Stimulated activated CD8-positive, alpha-beta memory T cell treated with anti-CD3 and anti-CD28 coated beads, Interleukin-4, amount 100 ng/mL, for 4 hours (primary cell): ENCODE measurements around the gene SHOX.
"Not testable (repeated sequence)": the region's sequence is repeated elsewhere in the genome, so short reads cannot be mapped to it uniquely, and the experiment has no call there.

Source experiments
- DNase-seq, 2 donors: peaks; one replicate each; pipeline ENCODE4 v3.0.0-alpha.2; 2020; ENCODE audit warnings: low read depth in 2 of 2, low spot score in 1 of 2

Gene SHOX

GRCh38 chrX:636981-637659 lies 6.5 kb downstream of the SHOX start:
- DNase-seq = no peak

GRCh38 chrX:637660-638481 lies 7.3 kb downstream of the SHOX start:
- no peak for DNase-seq

DNA sequence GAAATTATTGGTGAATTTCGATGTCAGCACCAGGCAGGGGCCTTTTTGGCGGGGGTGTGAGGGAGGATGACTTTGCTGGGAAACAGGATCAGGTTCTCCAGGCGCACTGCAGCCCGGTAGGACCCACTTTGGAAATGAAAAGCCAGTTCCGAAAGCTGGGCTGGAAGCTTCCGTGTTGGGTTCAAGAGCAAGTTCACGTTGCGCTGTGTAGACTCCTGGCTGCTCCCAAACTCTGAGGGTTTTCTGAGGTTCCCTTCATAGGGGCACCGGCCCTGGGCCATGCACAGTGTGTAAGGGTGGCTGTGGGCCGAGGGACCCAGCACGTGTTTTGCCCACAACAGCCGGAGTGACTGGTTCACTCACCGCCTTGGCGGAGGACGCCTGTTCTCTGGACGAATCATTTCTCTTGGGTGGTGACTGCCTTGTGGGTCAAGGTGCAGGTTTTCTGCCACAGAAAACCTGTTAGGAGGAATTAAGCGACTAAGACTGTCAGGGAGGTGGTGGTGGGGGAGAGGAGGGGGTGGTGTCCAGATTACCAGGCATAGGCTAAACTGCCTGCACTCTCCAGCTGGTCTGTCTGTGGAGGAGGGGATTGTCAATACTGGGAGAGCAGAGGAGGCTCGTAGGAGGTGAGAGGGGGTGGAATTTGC lies 8.0 kb downstream of the SHOX start:
- no peak for DNase-seq

GRCh38 chrX:639151-639550 lies 8.6 kb downstream of the SHOX start:
- no peak for DNase-seq

GRCh38 chrX:640641-641040 lies 10.1 kb downstream of the SHOX start:
- DNase-seq = no peak

GRCh38 chrX:641671-642435 lies 11.3 kb downstream of the SHOX start:
- no peak for DNase-seq

DNA sequence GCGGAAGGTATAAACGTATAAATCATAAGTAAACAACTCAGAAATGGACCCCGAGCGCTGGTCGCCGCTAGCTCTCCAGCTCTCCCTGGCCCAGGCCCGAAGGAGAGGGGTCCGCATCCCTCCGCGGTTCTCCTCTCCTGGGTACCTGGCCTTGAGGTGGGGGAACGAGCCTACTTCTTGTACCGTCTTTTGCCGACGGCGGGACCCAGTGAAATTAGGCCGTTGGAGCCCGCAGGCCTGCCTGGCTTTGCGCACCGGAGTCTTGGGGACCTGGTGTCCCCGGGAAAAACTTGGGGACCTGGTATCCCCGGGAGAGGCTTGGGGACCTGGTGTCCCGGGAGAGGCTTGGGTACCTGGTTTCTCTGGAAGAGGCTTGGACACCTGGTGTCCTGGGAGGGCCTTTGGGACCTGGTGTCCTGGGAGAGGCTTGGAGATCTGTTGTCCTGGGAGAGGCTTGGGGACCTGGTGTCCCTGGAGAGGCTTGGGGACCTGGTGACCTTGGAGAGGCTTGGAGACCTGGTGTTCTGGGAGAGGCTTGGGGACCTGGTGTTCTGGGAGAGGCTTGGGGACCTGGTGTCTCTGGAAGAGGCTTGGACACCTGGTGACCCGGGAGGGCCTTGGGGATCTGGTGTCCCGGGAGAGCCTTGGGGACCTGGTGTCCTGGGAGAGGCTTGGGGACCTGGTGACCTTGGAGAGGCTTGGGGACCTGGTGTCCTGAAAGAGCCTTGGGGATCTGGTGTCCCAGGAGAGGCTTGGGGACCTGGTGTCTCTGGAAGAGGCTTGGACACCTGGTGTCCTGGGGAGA lies 12.0 kb downstream of the SHOX start:
- no peak for DNase-seq

DNA sequence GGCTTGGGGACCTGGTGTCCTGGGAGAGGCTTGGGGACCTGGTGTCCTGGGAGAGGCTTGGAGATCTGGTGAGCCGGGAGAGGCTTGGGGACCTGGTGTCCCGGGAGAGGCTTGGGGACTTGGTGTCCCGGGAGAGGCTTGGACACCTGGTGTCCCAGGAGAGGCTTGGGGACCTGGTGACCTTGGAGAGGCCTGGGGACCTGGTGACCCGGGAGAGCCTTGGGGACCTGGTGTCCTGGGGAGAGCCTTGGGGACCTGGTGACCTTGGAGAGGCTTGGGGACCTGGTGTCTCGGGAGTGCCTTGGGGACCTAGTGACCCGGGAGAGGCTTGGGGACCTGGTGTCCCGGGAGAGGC lies 12.6 kb downstream of the SHOX start:
- DNase-seq = no peak

DNA sequence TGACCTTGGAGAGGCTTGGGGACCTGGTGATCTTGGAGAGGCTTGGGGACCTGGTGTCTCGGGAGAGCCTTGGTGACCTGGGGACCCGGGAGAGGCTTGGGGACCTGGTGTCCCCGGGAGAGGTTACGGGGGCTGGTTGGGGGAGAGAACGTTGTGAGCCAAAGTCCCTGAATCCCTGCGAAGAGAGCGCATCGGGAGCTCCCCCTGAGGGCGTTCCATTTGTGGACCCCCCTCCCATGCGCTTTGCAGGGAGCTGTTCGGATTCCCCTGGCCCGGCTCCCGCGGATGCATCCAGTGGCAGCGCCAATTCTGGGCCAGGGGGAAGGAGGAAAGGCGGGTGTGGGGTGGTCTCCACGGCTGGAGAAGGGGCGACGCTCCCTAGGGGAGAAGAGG lies 13.3 kb downstream of the SHOX start:
- DNase-seq = no peak

- DNase-seq = no peak
Measured at GRCh38 chrX:644304-645281, 14.0 kb downstream of the SHOX start.

GRCh38 chrX:646228-646495 lies 15.6 kb downstream of the SHOX start:
- DNase-seq = no peak

DNA sequence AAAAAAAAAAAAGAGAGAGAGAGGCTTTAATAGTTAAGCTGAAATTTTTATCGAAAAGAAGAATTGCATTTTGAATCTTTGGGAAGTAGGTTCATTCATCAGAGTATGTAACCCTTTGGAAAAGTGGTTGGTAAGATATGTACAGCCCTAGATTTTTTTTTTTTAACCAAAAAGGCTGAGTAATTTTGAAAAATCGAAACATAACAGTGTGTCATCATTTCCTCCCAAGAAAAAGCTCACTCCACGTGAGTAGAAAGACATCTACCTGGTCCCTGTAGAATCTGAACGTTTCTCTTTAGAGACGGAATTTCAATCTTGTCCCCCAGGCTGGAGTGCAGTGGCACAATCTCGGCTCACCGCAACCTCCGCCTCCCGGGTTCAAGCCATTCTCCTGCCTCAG lies 16.2 kb downstream of the SHOX start:
- DNase-seq = no peak

GRCh38 chrX:649166-649565 lies 18.6 kb downstream of the SHOX start:
- DNase-seq = no peak

DNA sequence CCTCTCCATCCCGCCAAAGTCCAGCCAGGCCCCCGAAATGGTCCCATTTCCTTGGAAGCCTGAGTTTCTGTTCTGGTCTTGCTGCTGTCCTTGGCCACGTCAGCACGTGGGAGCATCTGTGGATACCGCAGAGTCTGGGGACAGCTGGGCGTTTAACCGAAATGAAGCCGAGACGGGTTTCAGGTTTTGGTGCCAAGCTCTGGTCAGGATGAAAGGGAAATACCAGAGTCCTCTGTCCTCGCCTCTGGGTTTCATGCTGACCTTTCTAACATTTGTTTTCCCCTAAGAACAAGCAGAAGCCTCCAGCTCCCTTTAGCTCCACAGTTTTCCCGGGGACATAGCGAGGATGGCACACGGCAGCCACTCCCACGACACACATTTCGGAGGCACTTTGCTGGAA lies 19.7 kb downstream of the SHOX start:
- DNase-seq = no peak

- no peak for DNase-seq
Measured at GRCh38 chrX:650811-651210, 20.2 kb downstream of the SHOX start.

GRCh38 chrX:651922-652321 lies 21.3 kb downstream of the SHOX start:
- not testable (repeated sequence) for DNase-seq

DNA sequence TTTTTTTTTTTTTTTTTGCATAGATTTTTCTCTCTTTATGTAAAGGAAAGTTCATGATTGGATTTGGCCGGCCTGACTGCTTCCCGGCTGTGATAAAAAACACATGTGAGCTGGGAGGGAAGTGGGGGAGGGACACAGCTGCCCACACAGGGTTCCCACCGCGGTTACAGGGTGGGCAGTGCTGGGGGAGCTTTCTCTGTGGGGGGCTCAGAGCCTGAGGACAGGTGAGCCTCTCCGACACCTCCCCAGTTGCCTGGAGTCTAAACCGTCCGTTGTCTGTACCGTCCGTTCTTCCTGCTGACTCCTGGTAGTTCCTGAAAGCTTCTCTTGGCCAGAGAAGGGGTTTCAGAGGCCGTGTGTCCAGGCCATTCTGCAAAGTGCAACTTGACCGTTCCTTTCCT lies 21.8 kb downstream of the SHOX start:
- DNase-seq = no peak

GRCh38 chrX:653306-653705 lies 22.7 kb downstream of the SHOX start:
- no peak for DNase-seq

- DNase-seq = no peak
Measured at GRCh38 chrX:661154-661553, 30.6 kb downstream of the SHOX start.

DNA sequence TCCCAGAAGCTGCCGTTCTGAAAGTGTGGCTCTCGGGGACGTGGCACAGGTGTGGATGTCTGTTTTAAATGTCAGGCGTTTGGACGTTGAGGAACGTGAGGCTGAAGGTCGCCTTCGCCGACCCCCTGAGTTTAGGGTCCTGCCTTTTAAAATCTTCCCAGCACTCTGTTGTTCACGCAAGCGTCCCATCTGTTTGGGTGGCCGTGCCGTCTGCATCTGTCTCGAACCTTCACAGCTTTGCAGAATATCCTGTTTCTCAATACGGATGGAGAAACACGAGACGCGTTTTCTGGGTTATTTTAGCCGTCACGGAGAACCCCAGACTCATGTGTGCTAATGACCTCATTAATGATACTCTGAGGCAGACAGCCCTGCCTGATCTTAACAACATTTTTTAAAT lies 31.5 kb downstream of the SHOX start:
- DNase-seq = no peak
